SIG-M5 (cell line): Measurements from ENCODE around the gene HIPK2.
A peak's percentile ranks its signal among the peaks of the same experiment; 100 is the strongest.

Source experiments
- DNase-seq: peaks from one replicate; lab custom pipeline; 2025; lab: John Stamatoyannopoulos, UW

Gene HIPK2

DNA sequence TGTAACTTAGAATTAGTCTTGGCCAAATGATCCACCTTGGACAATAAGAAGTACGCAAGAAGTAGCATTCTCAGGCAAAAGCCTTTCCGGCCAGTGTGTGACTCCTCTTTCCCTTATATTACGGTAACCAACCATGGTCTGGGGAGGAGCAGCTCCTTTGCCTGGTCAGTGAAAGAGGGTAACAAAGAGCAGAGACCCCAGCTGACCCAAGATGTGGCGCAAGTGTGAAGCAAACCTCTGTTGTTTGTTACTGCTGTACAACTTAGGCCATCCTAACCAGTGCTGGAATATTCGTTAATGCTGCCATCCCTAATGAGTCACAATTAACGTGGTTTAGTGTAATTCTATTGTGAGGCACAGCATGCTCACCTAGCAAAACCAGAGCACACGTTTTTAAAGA, 44.0 kb downstream of the HIPK2 start:
- DNase-seq: no peak

DNA sequence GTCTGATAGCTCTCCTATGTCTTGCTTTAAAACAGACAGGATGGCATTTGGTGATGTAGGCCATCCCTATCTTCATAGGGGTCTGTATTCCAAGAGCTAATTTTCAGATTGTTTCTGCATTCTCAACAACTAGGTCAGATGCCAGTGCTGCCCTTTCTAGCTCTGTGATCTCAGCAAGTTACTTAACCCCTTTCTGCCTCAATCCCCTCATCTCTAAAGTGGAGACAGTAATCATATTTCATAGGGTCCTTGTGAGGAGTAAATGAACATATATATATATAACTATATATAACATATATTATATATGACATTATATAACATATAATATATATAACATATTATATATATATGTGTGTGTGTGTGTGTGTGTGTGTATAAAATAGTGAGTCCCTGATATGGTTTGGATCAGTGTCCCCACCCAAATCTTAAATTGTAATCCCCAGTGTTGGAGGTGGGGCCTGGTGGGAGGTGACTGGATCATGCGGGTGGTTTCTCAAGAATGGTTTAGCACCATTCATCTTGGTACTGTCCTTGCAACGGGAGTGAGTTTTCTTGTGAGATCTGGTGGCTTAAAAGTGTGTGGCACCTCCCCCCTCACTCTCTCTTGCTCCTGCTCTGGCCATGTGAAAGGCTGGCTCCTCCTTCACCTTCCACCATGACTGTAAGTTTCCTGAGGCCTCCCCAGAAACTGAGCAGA, 45.2 kb downstream of the HIPK2 start:
- no peak for DNase-seq

GRCh38 chr7:139731802-139732470, 45.9 kb downstream of the HIPK2 start:
- DNase-seq: peak; percentile 30

- DNase-seq: no peak
Observed at GRCh38 chr7:139730746-139731612, 46.8 kb downstream of the HIPK2 start.

DNA sequence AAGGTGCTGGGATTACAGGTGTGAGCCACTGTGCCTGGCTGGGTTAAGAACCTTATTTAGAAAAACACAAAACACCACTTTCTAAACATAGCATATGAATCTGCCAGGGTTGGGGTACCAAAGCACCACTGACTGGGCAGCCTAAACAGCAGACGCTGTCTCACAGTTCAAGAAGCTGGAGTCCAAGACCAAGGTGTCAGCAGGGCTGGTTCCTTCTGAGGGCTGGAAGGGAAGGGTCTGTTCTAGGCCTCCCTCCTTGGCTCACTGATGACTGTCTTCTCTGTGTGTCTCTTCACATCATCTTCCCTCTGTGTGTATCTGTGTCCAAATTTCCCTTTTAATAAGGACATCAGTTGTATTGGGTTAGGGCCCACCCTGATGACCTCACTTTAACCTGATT, 49.6 kb downstream of the HIPK2 start:
- no peak for DNase-seq

DNA sequence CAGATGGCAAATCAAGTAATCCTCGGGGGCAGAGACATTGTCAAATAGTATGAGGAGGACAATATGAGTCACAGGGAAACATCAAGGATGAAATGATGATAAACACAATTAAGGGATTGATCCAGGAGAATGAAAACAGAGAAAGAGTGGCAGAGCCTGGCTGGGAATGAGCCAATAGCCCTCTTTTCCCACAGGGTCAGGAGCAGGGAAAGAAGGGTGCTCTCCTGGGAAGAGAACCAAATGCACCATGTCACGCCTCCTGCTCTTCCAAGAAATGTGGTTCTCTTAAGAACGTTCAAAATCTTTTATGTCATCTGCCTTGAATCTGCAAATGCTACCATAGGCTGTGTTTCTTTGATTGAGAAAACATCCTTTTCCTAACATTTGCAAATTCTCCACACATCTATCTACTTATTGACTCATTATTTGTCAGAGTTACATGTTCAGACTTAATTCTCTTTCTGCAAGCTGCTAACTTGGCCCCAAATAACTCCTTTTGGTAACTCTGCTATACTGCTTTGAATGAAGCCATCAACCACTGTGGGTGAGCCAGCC, 50.6 kb downstream of the HIPK2 start:
- DNase-seq: no peak

- no peak for DNase-seq
Observed at GRCh38 chr7:139726485-139726869, 51.3 kb downstream of the HIPK2 start.

DNA sequence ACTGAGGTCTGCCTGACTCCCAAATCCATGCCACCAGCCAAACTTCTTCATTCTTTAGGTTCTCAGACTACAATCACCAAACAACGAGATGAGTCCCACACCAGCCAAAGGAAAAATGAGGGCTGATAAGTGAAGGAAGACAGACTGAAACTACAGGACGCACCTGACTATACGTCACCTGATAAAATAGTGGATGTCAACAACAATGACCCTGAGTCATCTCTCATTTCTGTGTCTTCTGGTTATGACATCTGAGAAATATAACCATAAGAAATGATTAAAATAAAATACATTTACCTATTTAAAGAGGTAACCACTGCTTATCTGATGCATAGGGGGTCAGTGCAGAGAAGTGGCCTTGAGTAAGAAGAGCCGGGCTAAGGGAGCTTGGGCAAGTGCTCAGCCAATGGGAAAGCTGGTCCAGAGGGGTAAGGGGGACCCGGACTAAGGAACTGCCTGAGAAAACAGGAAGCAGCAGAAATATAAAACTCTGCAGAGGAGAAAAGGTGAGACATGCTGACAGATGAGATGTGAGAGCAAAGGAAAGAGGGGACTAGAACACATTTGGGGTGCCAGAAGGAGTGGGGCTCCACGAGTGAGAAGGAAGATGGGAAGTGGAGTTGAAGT, 51.8 kb downstream of the HIPK2 start:
- no peak for DNase-seq

- DNase-seq: no peak
Observed at GRCh38 chr7:139725077-139725476, 52.7 kb downstream of the HIPK2 start.

DNA sequence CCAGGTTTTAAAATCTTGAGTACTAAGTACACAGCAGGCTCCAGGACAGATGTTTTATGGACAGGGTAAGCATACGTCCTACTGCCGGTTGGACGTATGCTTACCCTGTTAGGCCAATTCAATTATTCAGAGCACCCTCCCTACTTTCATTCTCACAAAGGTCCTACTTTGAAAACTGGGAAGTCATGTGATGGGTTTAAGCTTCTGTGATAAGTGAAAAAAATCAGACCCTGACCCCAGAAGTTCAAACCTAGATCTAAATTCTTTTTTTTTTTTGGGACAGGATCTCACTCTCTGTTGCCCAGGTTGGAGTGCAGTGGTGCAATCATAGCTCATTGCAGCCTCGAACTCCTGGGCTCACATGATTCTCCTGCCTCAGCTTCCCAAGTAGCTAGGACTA, 55.2 kb downstream of the HIPK2 start:
- no peak for DNase-seq

DNA sequence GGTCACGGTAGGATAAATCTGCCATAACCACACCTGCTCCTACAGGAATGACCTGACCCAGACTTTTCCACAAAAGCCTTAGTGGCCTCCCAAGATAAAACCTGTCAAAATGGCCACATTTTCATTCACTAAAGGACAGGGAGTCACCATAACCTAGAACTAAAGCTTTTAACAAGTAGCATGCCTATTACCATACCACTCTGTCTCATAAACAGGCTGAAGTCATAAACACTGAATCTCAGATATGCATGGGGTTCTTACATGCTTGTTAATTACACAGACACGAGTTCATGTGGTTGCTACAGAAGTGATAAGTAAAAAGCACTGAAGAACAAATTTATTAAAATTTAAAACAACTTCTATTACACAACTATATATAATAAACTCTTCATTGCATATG, 56.0 kb downstream of the HIPK2 start:
- DNase-seq: no peak

GRCh38 chr7:139721417-139721816, 56.4 kb downstream of the HIPK2 start:
- DNase-seq: no peak

- DNase-seq: no peak
Observed at GRCh38 chr7:139720705-139721231, 57.0 kb downstream of the HIPK2 start.

GRCh38 chr7:139720186-139720585, 57.6 kb downstream of the HIPK2 start:
- no peak for DNase-seq

GRCh38 chr7:139718859-139719258, 58.9 kb downstream of the HIPK2 start:
- DNase-seq: no peak

DNA sequence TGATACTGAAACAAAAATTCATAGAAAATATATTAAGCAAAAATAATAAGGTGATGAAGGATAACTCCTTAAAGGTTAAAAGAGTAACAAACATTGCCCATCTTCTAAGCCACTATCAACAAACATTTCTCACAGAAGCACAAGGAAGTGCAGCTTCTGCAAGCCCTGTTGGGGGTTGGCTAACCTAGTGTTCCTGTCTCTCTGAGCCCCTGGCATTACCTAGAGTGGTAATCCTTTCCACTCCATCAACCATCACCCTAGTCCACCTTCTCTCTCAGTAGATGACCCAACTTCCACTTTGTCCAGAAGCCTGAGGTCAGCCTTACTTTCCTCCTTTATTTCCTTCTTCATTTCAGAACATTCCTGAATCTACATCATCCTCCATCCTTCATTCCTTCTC, 59.7 kb downstream of the HIPK2 start:
- no peak for DNase-seq

GRCh38 chr7:139716156-139716942, 61.4 kb downstream of the HIPK2 start:
- DNase-seq: no peak

GRCh38 chr7:139715194-139715815, 62.5 kb downstream of the HIPK2 start:
- no peak for DNase-seq

DNA sequence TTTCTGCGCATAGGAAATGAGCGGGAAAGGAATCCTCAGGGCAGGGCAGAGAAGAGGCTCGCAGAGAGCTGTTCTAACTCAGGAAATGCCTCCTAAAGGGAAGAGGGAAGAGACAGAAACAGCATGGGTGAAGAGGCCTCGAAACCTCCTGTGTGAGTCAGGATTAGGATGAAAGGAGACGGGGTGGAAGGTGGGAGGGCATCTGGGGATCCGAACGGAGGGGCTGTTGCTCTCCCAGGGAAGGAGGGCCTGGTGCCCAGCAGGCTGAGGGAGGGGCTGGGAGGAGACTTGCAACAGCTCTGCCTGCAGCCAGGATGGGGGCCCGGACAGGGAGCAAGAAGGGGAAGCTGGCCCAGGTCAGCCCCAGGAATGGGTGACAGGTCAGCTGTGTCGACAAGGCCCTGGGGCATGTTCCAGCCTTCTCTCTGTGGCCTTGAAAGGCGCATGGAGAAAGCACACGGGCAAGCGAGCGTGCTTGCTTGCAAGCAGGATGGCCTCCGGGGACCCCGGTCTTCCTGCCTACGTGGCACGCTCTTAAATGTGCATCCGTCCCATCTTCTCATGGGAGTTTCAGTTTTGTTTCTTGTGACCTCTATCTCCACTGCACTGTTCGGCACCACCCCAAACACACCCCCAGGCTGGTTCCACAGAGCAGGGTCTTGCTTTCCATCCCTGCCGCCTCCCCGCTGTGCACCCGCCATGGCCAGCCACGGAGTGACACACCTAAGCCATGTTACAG, 63.5 kb downstream of the HIPK2 start:
- no peak for DNase-seq
